Prostate gland (tissue), 2 donors: Measurements from ENCODE around the gene HTR3B.

Experiments used
- CTCF ChIP-seq, 4 experiments: fragments of 200-600 bp in 2 of 4; fragments of 450-650 bp in 2 of 4; sonication (generic) in 2 of 4; IDR thresholded peaks; 1 replicate in 3 of 4; 2 replicates in 1 of 4; pipeline ENCODE4 v1.5.1; 2016 to 2019; ENCODE audit warnings: antibody characterized with exemption in 4 of 4, mild to moderate bottlenecking in 2 of 4, moderate library complexity in 2 of 4
- POLR2A ChIP-seq: fragments of 450-650 bp; IDR thresholded peaks from one replicate; pipeline ENCODE4 v1.6.1; 2016; ENCODE audit warnings: antibody characterized with exemption, mild to moderate bottlenecking
- POLR2AphosphoS5 ChIP-seq: sonication (generic); formaldehyde crosslinking; IDR thresholded peaks from one replicate; pipeline ENCODE4 v1.6.1; 2017; ENCODE audit warnings: antibody characterized with exemption

DNA sequence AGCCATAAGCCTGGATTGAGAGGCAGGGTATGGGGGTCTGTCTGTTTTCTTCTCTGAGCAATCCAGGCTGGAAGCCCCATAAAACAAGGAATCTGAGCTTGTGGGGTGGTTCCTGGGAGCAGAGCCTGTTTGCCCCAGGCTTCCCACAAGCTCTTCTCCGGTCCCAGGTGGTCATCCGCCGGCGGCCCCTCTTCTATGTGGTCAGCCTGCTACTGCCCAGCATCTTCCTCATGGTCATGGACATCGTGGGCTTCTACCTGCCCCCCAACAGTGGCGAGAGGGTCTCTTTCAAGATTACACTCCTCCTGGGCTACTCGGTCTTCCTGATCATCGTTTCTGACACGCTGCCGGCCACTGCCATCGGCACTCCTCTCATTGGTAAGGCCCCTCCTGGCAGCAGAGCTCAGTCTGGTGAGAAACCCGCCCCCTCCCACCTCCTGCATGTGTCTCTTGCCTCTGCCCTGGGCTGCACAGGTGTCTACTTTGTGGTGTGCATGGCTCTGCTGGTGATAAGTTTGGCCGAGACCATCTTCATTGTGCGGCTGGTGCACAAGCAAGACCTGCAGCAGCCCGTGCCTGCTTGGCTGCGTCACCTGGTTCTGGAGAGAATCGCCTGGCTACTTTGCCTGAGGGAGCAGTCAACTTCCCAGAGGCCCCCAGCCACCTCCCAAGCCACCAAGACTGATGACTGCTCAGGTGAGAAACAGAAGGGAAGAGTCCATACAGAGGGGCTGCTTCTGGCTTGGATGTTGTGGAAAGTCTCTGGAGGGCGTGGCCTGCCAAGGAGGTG, 82.0 kb downstream of the HTR3B start:
- TF ChIP-seq CTCF (IDR thresholded peaks at IDR 0.05), result no peak
- no peak for TF ChIP-seq POLR2AphosphoS5
- TF ChIP-seq POLR2A, result no peak
